H1 (cell line): ENCODE results near the gene CMTM5.
"Not testable (repeated sequence)": the region's sequence is repeated elsewhere in the genome, so short reads cannot be mapped to it uniquely, and the experiment has no call there.

Experiments used
- ATF3 ChIP-seq: IDR thresholded peaks from 2 replicates; pipeline ENCODE4 v1.6.1; 2011; ENCODE audit warnings: low read depth, mild to moderate bottlenecking, low read length; ENCODE audit not compliant: insufficient read depth
- CEBPB ChIP-seq: IDR thresholded peaks from 2 replicates; pipeline ENCODE4 v1.6.1; 2012; ENCODE audit warnings: low read depth, low read length
- CTCF ChIP-seq, 3 experiments: IDR thresholded peaks; 1 replicate in 2 of 3; 2 replicates in 1 of 3; pipeline versions ENCODE4 v1.5.1 to v1.6.1; 2011; ENCODE audit warnings: low read length in 3 of 3, mild to moderate bottlenecking in 3 of 3, inconsistent platforms in 2 of 3, low read depth in 1 of 3, moderate library complexity in 1 of 3; ENCODE audit not compliant: insufficient read depth in 1 of 3; ENCODE audit errors: control extremely low read depth in 1 of 3
- RFX5 ChIP-seq: IDR thresholded peaks from 2 replicates; pipeline ENCODE4 v1.6.1; 2011; ENCODE audit warnings: low read depth, low read length, improper control_type of control experiment, borderline replicate concordance

- not testable (repeated sequence) for TF ChIP-seq RFX5; CEBPB; ATF3; CTCF (IDR thresholded peaks at IDR 0.05; ENCODE audit: control extremely low read depth in 1 of 3, insufficient read depth in 1 of 3, low read depth in 1 of 3, low read length in 3 of 3)
These were observed 40.4 kb downstream of the CMTM5 start for GRCh38 chr14:23417269-23417668.
